ENCODE results near the gene LDLRAD4.

LDLRAD4 gene

GRCh38 chr18:13623348-13623747, 404.8 kb downstream of the LDLRAD4 start:
- Histone ChIP-seq H3K27ac (ENCODE audit: low read depth, low read length) (no peak overlapping the region), H3K36me3 (ENCODE audit: control insufficient read depth in 1 of 2, insufficient read depth in 2 of 2, low read length in 2 of 2) (peaks cover 2 to 13% of the 10 kb centered on the region in 2 donors), H3K9me3 (ENCODE audit: control insufficient read depth in 1 of 2, low read length in 2 of 2) (no peaks in the 10 kb centered on the region), H3K4me1 (ENCODE audit: control insufficient read depth in 1 of 2, insufficient read depth in 2 of 2, low read length in 2 of 2) (no peaks in the 10 kb centered on the region), H3K9ac (ENCODE audit: low read depth in 1 of 2, low read length in 2 of 2) (no peak overlapping the region), H3K27me3 (ENCODE audit: control insufficient read depth in 1 of 2, insufficient read depth in 2 of 2, low read length in 2 of 2) (no peaks in the 10 kb centered on the region), H3K4me3 (ENCODE audit: low read depth in 1 of 2, low read length in 2 of 2) (no peak overlapping the region)

- H3K4me3 ChIP-seq (ENCODE audit: low read depth in 1 of 2, low read length in 2 of 2) = no peak overlapping the region
- H3K9me3 ChIP-seq (ENCODE audit: control insufficient read depth in 1 of 2, low read length in 2 of 2) = no peaks in the 10 kb centered on the region
- H3K27me3 ChIP-seq (ENCODE audit: control insufficient read depth in 1 of 2, insufficient read depth in 2 of 2, low read length in 2 of 2) = no peaks in the 10 kb centered on the region
- no peaks in the 10 kb centered on the region for H3K4me1 ChIP-seq (ENCODE audit: control insufficient read depth in 1 of 2, insufficient read depth in 2 of 2, low read length in 2 of 2)
- H3K36me3 ChIP-seq (ENCODE audit: control insufficient read depth in 1 of 2, insufficient read depth in 2 of 2, low read length in 2 of 2) = peaks cover 2 to 13% of the 10 kb centered on the region in 2 donors
- no peak overlapping the region for H3K9ac ChIP-seq (ENCODE audit: low read depth in 1 of 2, low read length in 2 of 2)
- no peak overlapping the region for H3K27ac ChIP-seq (ENCODE audit: low read depth, low read length)
Observed at GRCh38 chr18:13623871-13624270, 405.3 kb downstream of the LDLRAD4 start.

- Histone ChIP-seq H3K27me3 (ENCODE audit: control insufficient read depth in 1 of 2, insufficient read depth in 2 of 2, low read length in 2 of 2) (no peaks in the 10 kb centered on the region), H3K9me3 (ENCODE audit: control insufficient read depth in 1 of 2, low read length in 2 of 2) (no peaks in the 10 kb centered on the region), H3K36me3 (ENCODE audit: control insufficient read depth in 1 of 2, insufficient read depth in 2 of 2, low read length in 2 of 2) (peaks cover 2 to 13% of the 10 kb centered on the region in 2 donors), H3K4me1 (ENCODE audit: control insufficient read depth in 1 of 2, insufficient read depth in 2 of 2, low read length in 2 of 2) (no peaks in the 10 kb centered on the region), H3K9ac (ENCODE audit: low read depth in 1 of 2, low read length in 2 of 2) (no peak overlapping the region), H3K4me3 (ENCODE audit: low read depth in 1 of 2, low read length in 2 of 2) (no peak overlapping the region), H3K27ac (ENCODE audit: low read depth, low read length) (no peak overlapping the region)
Observed at GRCh38 chr18:13624563-13625237, 406.1 kb downstream of the LDLRAD4 start.

GRCh38 chr18:13625355-13625754, 406.8 kb downstream of the LDLRAD4 start:
- H3K27ac ChIP-seq (ENCODE audit: low read depth, low read length) = no peak overlapping the region
- no peaks in the 10 kb centered on the region for H3K9me3 ChIP-seq (ENCODE audit: control insufficient read depth in 1 of 2, low read length in 2 of 2)
- peaks cover 2 to 13% of the 10 kb centered on the region in 2 donors for H3K36me3 ChIP-seq (ENCODE audit: control insufficient read depth in 1 of 2, insufficient read depth in 2 of 2, low read length in 2 of 2)
- H3K4me1 ChIP-seq (ENCODE audit: control insufficient read depth in 1 of 2, insufficient read depth in 2 of 2, low read length in 2 of 2) = no peaks in the 10 kb centered on the region
- H3K4me3 ChIP-seq (ENCODE audit: low read depth in 1 of 2, low read length in 2 of 2) = no peak overlapping the region
- no peaks in the 10 kb centered on the region for H3K27me3 ChIP-seq (ENCODE audit: control insufficient read depth in 1 of 2, insufficient read depth in 2 of 2, low read length in 2 of 2)
- no peak overlapping the region for H3K9ac ChIP-seq (ENCODE audit: low read depth in 1 of 2, low read length in 2 of 2)

GRCh38 chr18:13625843-13626543, 407.4 kb downstream of the LDLRAD4 start:
- Histone ChIP-seq H3K9ac (ENCODE audit: low read depth in 1 of 2, low read length in 2 of 2) (no peak overlapping the region), H3K27ac (ENCODE audit: low read depth, low read length) (no peak overlapping the region), H3K9me3 (ENCODE audit: control insufficient read depth in 1 of 2, low read length in 2 of 2) (no peaks in the 10 kb centered on the region), H3K4me1 (ENCODE audit: control insufficient read depth in 1 of 2, insufficient read depth in 2 of 2, low read length in 2 of 2) (no peaks in the 10 kb centered on the region), H3K27me3 (ENCODE audit: control insufficient read depth in 1 of 2, insufficient read depth in 2 of 2, low read length in 2 of 2) (no peaks in the 10 kb centered on the region), H3K36me3 (ENCODE audit: control insufficient read depth in 1 of 2, insufficient read depth in 2 of 2, low read length in 2 of 2) (peaks cover 2 to 13% of the 10 kb centered on the region in 2 donors), H3K4me3 (ENCODE audit: low read depth in 1 of 2, low read length in 2 of 2) (no peak overlapping the region)

GRCh38 chr18:13626544-13626908, 408.0 kb downstream of the LDLRAD4 start:
- Histone ChIP-seq H3K36me3 (ENCODE audit: control insufficient read depth in 1 of 2, insufficient read depth in 2 of 2, low read length in 2 of 2) (peaks cover 2 to 13% of the 10 kb centered on the region in 2 donors), H3K27me3 (ENCODE audit: control insufficient read depth in 1 of 2, insufficient read depth in 2 of 2, low read length in 2 of 2) (no peaks in the 10 kb centered on the region), H3K4me1 (ENCODE audit: control insufficient read depth in 1 of 2, insufficient read depth in 2 of 2, low read length in 2 of 2) (no peaks in the 10 kb centered on the region), H3K4me3 (ENCODE audit: low read depth in 1 of 2, low read length in 2 of 2) (no peak overlapping the region), H3K9ac (ENCODE audit: low read depth in 1 of 2, low read length in 2 of 2) (no peak overlapping the region), H3K27ac (ENCODE audit: low read depth, low read length) (no peak overlapping the region), H3K9me3 (ENCODE audit: control insufficient read depth in 1 of 2, low read length in 2 of 2) (no peaks in the 10 kb centered on the region)

- peaks cover 6 to 7% of the 10 kb centered on the region in 2 donors for H3K9me3 ChIP-seq (ENCODE audit: control insufficient read depth in 1 of 2, low read length in 2 of 2)
- no peaks in the 10 kb centered on the region for H3K4me1 ChIP-seq (ENCODE audit: control insufficient read depth in 1 of 2, insufficient read depth in 2 of 2, low read length in 2 of 2)
- no peak overlapping the region for H3K9ac ChIP-seq (ENCODE audit: low read depth in 1 of 2, low read length in 2 of 2)
- H3K27me3 ChIP-seq (ENCODE audit: control insufficient read depth in 1 of 2, insufficient read depth in 2 of 2, low read length in 2 of 2) = no peaks in the 10 kb centered on the region
- H3K36me3 ChIP-seq (ENCODE audit: control insufficient read depth in 1 of 2, insufficient read depth in 2 of 2, low read length in 2 of 2) = peaks cover 2 to 13% of the 10 kb centered on the region in 2 donors
- no peak overlapping the region for H3K27ac ChIP-seq (ENCODE audit: low read depth, low read length)
- no peak overlapping the region for H3K4me3 ChIP-seq (ENCODE audit: low read depth in 1 of 2, low read length in 2 of 2)
Observed at GRCh38 chr18:13627639-13628038, 409.1 kb downstream of the LDLRAD4 start.

GRCh38 chr18:13628211-13628610, 409.7 kb downstream of the LDLRAD4 start:
- no peaks in the 10 kb centered on the region for H3K4me1 ChIP-seq (ENCODE audit: control insufficient read depth in 1 of 2, insufficient read depth in 2 of 2, low read length in 2 of 2)
- H3K27me3 ChIP-seq (ENCODE audit: control insufficient read depth in 1 of 2, insufficient read depth in 2 of 2, low read length in 2 of 2) = no peaks in the 10 kb centered on the region
- H3K27ac ChIP-seq (ENCODE audit: low read depth, low read length) = no peak overlapping the region
- H3K9ac ChIP-seq (ENCODE audit: low read depth in 1 of 2, low read length in 2 of 2) = no peak overlapping the region
- H3K4me3 ChIP-seq (ENCODE audit: low read depth in 1 of 2, low read length in 2 of 2) = no peak overlapping the region
- peaks cover 7 to 8% of the 10 kb centered on the region in 2 donors for H3K9me3 ChIP-seq (ENCODE audit: control insufficient read depth in 1 of 2, low read length in 2 of 2)
- H3K36me3 ChIP-seq (ENCODE audit: control insufficient read depth in 1 of 2, insufficient read depth in 2 of 2, low read length in 2 of 2) = peaks cover 2 to 7% of the 10 kb centered on the region in 2 donors

GRCh38 chr18:13629841-13630715, 411.5 kb downstream of the LDLRAD4 start:
- peaks cover 7 to 8% of the 10 kb centered on the region in 2 donors for H3K9me3 ChIP-seq (ENCODE audit: control insufficient read depth in 1 of 2, low read length in 2 of 2)
- no peak overlapping the region for H3K4me3 ChIP-seq (ENCODE audit: low read depth in 1 of 2, low read length in 2 of 2)
- H3K9ac ChIP-seq (ENCODE audit: low read depth in 1 of 2, low read length in 2 of 2) = no peak overlapping the region
- peaks cover 0 to 5% of the 10 kb centered on the region in 2 donors for H3K36me3 ChIP-seq (ENCODE audit: control insufficient read depth in 1 of 2, insufficient read depth in 2 of 2, low read length in 2 of 2)
- H3K27ac ChIP-seq (ENCODE audit: low read depth, low read length) = no peak overlapping the region
- H3K27me3 ChIP-seq (ENCODE audit: control insufficient read depth in 1 of 2, insufficient read depth in 2 of 2, low read length in 2 of 2) = no peaks in the 10 kb centered on the region
- H3K4me1 ChIP-seq (ENCODE audit: control insufficient read depth in 1 of 2, insufficient read depth in 2 of 2, low read length in 2 of 2) = no peaks in the 10 kb centered on the region

Data from duodenal mucosa (tissue), 2 donors.